DND-41 (cell line): ENCODE results near the gene MICB.

Source experiments
- CTCF ChIP-seq: IDR thresholded peaks from 2 replicates; pipeline ENCODE4 v1.5.1; 2012; ENCODE audit warnings: borderline replicate concordance, low read length, moderate library complexity, mild to moderate bottlenecking; ENCODE audit not compliant: poor library complexity, severe bottlenecking; ENCODE audit errors: extremely low read depth
- EZH2 ChIP-seq: IDR thresholded peaks from 3 replicates; pipeline ENCODE4 v1.6.1; 2012; ENCODE audit warnings: borderline replicate concordance, low read depth, mild to moderate bottlenecking, moderate library complexity, low read length, inconsistent platforms; ENCODE audit not compliant: severe bottlenecking

- TF ChIP-seq CTCF (no peak), EZH2 (no peak)
Observed at GRCh38 chr6:31471711-31472110, 26.2 kb upstream of the MICB start.
